Neutrophil (primary cell): ENCODE results near the gene TMEM47.

ENCODE experiments used
- H3K27ac ChIP-seq: fragments of 200-600 bp; sonication (generic); 2 replicates; pipeline ENCODE4 v1.5.1; 2016; ENCODE audit warnings: mild to moderate bottlenecking, moderate library complexity
- H3K27me3 ChIP-seq: fragments of 200-600 bp; sonication (generic); 2 replicates; pipeline ENCODE4 v1.6.0; 2016; ENCODE audit warnings: mild to moderate bottlenecking
- H3K36me3 ChIP-seq: fragments of 200-600 bp; sonication (generic); 2 replicates; pipeline ENCODE4 v1.5.1; 2017
- H3K4me1 ChIP-seq, 2 experiments: fragments of 200-600 bp in 1 of 2; sonication (generic) in 1 of 2; 1 replicate in 1 of 2; 2 replicates in 1 of 2; pipeline versions ENCODE4 v1.5.1 to v1.6.1; 2013 to 2016; ENCODE audit warnings: low read depth in 1 of 2, low read length in 1 of 2, mild to moderate bottlenecking in 1 of 2, moderate library complexity in 1 of 2; ENCODE audit not compliant: control insufficient read depth in 1 of 2, insufficient read depth in 1 of 2
- H3K4me3 ChIP-seq, 2 experiments: fragments of 200-600 bp in 1 of 2; sonication (generic) in 1 of 2; 1 replicate in 1 of 2; 2 replicates in 1 of 2; pipeline ENCODE4 v1.5.1; 2013 to 2016; ENCODE audit warnings: low read depth in 1 of 2, low read length in 1 of 2, mild to moderate bottlenecking in 1 of 2, moderate library complexity in 1 of 2
- H3K9me3 ChIP-seq: fragments of 200-600 bp; sonication (generic); 2 replicates; pipeline ENCODE4 v1.5.1; 2016
- TF ChIP-seq, protein P1 (sequence below): fragments of 200-600 bp; sonication (generic); IDR thresholded peaks from 2 replicates; pipeline ENCODE4 v1.5.1; 2016; ENCODE audit warnings: antibody characterized with exemption

Gene TMEM47

DNA sequence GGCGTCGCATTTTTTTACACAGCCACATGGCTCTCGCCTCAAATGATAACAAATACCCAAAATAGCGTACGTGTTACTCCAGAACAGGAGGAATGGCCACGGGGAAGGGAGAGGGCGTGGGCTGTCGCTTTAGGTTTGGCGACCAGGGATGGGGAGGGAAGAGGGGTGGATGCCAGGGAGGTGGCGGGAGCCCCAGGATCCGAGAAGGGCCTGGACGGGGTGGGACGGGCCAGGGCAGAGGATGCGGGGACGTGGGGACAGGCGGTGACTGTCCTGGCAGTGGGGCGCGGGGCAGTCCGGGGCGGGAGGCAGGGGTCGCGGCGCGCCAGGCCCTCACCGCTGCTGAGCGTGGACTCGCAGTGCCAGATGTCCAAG, 631 bp downstream of the TMEM47 start:
- H3K4me3 ChIP-seq = no peak overlapping the region
- TF ChIP-seq, protein P1, sequence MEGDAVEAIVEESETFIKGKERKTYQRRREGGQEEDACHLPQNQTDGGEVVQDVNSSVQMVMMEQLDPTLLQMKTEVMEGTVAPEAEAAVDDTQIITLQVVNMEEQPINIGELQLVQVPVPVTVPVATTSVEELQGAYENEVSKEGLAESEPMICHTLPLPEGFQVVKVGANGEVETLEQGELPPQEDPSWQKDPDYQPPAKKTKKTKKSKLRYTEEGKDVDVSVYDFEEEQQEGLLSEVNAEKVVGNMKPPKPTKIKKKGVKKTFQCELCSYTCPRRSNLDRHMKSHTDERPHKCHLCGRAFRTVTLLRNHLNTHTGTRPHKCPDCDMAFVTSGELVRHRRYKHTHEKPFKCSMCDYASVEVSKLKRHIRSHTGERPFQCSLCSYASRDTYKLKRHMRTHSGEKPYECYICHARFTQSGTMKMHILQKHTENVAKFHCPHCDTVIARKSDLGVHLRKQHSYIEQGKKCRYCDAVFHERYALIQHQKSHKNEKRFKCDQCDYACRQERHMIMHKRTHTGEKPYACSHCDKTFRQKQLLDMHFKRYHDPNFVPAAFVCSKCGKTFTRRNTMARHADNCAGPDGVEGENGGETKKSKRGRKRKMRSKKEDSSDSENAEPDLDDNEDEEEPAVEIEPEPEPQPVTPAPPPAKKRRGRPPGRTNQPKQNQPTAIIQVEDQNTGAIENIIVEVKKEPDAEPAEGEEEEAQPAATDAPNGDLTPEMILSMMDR = no peak

DNA sequence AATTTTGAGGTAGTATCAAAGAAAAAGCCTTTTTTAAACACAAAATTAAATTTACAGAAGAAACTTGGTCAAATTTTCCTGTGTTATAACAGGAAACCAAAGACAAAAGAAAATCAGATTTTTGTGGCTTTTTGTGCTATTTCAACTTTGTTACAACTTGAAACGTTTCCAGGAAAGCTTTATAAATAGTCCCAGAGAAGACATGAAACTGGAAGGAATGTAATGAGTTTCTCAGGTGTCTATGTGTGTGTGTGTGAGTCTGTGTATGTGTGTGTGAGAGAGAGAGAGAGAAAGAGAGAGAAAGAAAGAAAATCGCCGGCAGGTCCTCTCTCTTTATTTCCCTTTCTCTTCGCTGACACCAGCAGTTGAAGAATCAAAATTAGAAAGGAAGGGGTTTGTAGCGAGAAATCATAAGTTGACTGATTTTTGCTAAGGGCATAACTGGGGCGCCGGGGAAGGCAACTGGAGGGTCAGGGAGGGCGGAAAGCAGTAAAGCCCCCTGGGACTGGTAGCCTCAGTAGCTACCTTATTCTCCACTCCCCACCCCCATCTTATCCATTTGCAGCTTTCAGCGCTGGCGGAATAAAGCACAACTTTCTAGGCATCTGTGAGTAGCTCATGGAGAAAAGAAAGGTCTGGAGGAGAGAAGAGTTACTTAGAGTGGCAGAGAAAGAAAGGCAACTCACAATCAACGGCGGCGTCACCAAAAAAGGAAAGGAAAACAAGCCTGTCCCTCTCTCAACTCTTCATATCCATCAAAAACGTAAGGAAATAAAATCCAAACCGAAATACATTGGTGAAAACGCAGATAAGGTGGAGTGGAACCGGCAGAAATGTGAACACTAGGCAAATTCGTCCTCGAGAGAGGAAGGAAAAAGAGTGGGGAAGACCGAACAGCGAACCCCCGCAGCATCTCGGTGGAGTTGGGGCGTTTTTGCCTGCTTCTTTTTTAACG, 1.3 kb downstream of the TMEM47 start:
- no peaks in the 10 kb centered on the region for H3K36me3 ChIP-seq
- TF ChIP-seq, protein P1 = no peak
- H3K27me3 ChIP-seq = peaks cover 60% of the 10 kb centered on the region
- H3K9me3 ChIP-seq = no peaks in the 10 kb centered on the region
- H3K4me1 ChIP-seq = no peaks in the 10 kb centered on the region
- H3K27ac ChIP-seq = no peak overlapping the region
- no peak overlapping the region for H3K4me3 ChIP-seq

More for the DNA sequence above, 631 bp downstream of the TMEM47 start:
- Histone ChIP-seq H3K9me3 (no peaks in the 10 kb centered on the region), H3K27me3 (peaks cover 60% of the 10 kb centered on the region), H3K4me1 (no peaks in the 10 kb centered on the region), H3K36me3 (no peaks in the 10 kb centered on the region), H3K27ac (no peak overlapping the region)

DNA sequence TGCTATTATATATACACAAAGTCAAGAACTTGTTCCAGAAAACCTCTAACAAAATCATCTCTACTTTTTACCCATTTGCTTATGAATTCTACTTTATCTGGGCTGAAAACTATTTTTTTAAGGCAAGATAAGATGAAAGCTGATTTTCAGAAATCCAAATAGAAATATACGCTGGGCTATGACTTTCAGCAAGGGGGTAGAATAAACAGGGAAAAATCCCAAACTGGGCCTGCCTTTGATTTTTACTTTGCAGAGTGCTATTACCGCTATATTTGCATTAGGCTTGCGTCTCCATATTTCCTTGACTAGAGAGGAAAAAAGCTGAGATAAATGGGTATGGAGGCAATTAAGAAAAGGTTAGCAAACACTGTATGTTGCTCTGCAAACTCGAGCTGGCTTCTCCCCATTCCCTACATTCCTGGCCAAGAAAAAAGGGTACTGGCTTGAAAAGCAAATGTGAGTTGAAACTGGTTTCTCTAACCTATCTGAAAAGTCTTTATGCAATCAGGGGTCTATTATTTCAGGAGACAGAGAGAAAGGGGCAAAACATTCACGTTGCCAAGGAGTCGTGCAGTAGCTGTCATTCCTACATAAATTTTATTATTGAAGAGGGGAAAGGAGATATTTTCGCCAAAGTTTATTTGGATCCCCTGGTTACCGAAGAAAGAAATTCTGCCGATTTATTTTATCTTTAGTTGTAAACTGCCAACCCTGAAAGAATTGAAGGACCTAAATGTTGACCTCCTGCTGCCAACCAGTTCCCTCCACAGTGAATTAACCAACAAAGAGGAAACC, 2.2 kb downstream of the TMEM47 start:
- H3K4me3 ChIP-seq = no peak overlapping the region
- H3K36me3 ChIP-seq = no peaks in the 10 kb centered on the region
- no peaks in the 10 kb centered on the region for H3K4me1 ChIP-seq
- TF ChIP-seq, protein P1 = no peak
- no peaks in the 10 kb centered on the region for H3K9me3 ChIP-seq
- H3K27ac ChIP-seq = no peak overlapping the region
- H3K27me3 ChIP-seq = peaks cover 60% of the 10 kb centered on the region

DNA sequence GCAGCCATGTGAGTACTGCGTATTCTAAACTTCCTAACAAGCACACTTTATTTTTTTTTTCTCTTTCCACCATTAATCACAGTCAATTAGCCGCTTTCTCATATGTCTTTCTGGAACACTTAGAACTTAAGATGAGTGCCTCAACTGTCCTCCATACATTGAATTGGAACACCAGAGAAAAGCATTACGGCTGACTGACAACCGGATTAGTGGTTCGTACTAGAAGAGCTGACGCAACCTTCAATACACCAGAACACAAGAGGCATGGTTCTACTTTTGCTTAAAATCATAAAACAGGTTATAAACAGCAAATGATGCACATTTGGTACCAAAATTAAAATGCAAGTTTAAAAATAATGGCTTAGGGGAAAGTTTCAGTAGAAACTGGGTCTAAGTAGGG, 3.3 kb downstream of the TMEM47 start:
- H3K36me3 ChIP-seq = no peaks in the 10 kb centered on the region
- H3K4me1 ChIP-seq = no peaks in the 10 kb centered on the region
- peaks cover 53% of the 10 kb centered on the region for H3K27me3 ChIP-seq
- H3K27ac ChIP-seq = no peak overlapping the region
- H3K9me3 ChIP-seq = no peaks in the 10 kb centered on the region
- TF ChIP-seq, protein P1 = no peak
- no peak overlapping the region for H3K4me3 ChIP-seq

DNA sequence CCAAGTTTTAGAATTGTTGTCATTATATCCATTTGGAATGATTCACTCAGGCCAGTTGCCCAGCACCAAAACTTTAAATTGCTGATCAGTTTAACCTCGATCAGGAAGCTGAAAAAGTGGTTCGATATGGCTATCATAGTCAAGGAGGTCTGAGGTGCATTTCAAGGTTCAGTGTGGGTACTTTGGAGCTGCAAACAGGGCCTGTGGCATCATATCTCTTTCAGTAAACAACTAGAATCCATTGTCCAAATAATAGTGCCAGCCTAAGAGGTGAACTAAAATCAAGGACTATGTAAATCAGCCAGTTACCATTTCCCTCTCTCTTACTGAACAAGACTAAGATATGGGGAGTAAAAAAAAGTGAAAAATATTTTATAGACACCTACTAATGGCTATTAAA, 14.2 kb downstream of the TMEM47 start:
- H3K27me3 ChIP-seq = no peaks in the 10 kb centered on the region
- no peaks in the 10 kb centered on the region for H3K4me1 ChIP-seq
- no peak overlapping the region for H3K4me3 ChIP-seq
- H3K27ac ChIP-seq = no peak overlapping the region
- no peaks in the 10 kb centered on the region for H3K9me3 ChIP-seq
- H3K36me3 ChIP-seq = no peaks in the 10 kb centered on the region
- TF ChIP-seq, protein P1 = no peak
